Measurements from ENCODE around the gene FXYD6. TPM values are rescaled to one million over a fixed set of nuclear protein-coding genes. Genes with fewer than 3 reads are reported as not detected.

The FXYD6 gene
- total and polyA plus RNA-seq, 2 of the 8 experiments (the other 6 are each of a cell fraction or from before 2014, with no cell fraction given): 44.6 to 117 TPM

GRCh38 chr11:117831661-117832415 lies 44.6 kb downstream of the FXYD6 start (continued):
- TF ChIP-seq CHD7 (IDR thresholded peaks at IDR 0.05; ENCODE audit: insufficient replicate concordance, low read length) (no peak), POLR2A (IDR thresholded peaks at IDR 0.05; ENCODE audit: control extremely low read depth in 1 of 2, low read depth in 2 of 2, low read length in 2 of 2) (no peak), YY1 (IDR thresholded peaks at IDR 0.05; ENCODE audit: low read depth, low read length) (no peak), EZH2 (IDR thresholded peaks at IDR 0.05; ENCODE audit: low read depth, low read length, severe bottlenecking) (no peak), PHF8 (conservative IDR thresholded peaks at IDR 0.05; ENCODE audit: low read depth, low read length) (no peak), SIX5 (IDR thresholded peaks at IDR 0.05; ENCODE audit: low read depth, low read length) (no peak), MAFK (IDR thresholded peaks at IDR 0.05; ENCODE audit: low read depth, low read length) (no peak), JUN (IDR thresholded peaks at IDR 0.05; ENCODE audit: low read depth, low read length) (no peak), TEAD4 (IDR thresholded peaks at IDR 0.05; ENCODE audit: low read depth, low read length) (no peak), USF2 (IDR thresholded peaks at IDR 0.05; ENCODE audit: low read length) (no peak)
